PC-3 (cell line): ENCODE measurements around the gene NRG4. TPM values are rescaled to one million over a fixed set of nuclear protein-coding genes. Genes with fewer than 3 reads are reported as not detected.
"Not testable (repeated sequence)": the region's sequence is repeated elsewhere in the genome, so short reads cannot be mapped to it uniquely, and the experiment has no call there.

Experiments
- ATAC-seq: fragments of 200-7000 bp; cut with Tn5 transposase; 2 replicates; pipeline ENCODE4 v1.9.1; 2020; ENCODE audit warnings: mild to moderate bottlenecking, moderate library complexity
- BruUV-seq: library from RNA; stranded (reverse); fragments of 400-500 nt; replicated peaks from 2 replicates; lab custom pipeline; 2021; lab: Mats Ljungman, UMichigan
- CTCF ChIA-PET: fragments of 300-600 bp; sonication (Branson Sonifier 250); formaldehyde crosslinking; loops from one replicate; lab custom pipeline; 2022; ENCODE audit warnings: antibody characterized with exemption; lab: Charles Lee
- POLR2A ChIA-PET: fragments of 300-600 bp; sonication (Branson Sonifier 250); formaldehyde crosslinking; loops from one replicate; lab custom pipeline; 2022; ENCODE audit warnings: antibody characterized with exemption; ENCODE audit not compliant: unreplicated experiment; lab: Charles Lee
- DNase-seq: peaks from one replicate; pipeline ENCODE4 v3.0.0-alpha.2; 2015
- H2AFZ ChIP-seq: fragments of 300-600 bp; sonication (generic); 2 replicates; pipeline ENCODE4 v1.6.0; 2016; ENCODE audit warnings: antibody characterized with exemption, low read length
- H3F3A ChIP-seq: fragments of 300-600 bp; sonication (generic); one replicate; pipeline ENCODE4 v1.6.0; 2017; ENCODE audit warnings: antibody characterized with exemption, low read length, control low read depth, mild to moderate bottlenecking; ENCODE audit not compliant: unreplicated experiment
- H3K27ac ChIP-seq: fragments of 300-600 bp; sonication (generic); 2 replicates; pipeline ENCODE4 v1.5.1; 2016; ENCODE audit warnings: mild to moderate bottlenecking, low read length
- H3K27me3 ChIP-seq: fragments of 300-600 bp; sonication (generic); 2 replicates; pipeline ENCODE4 v1.6.1; 2016; ENCODE audit warnings: low read length, mixed read lengths
- H3K36me3 ChIP-seq: fragments of 300-600 bp; sonication (generic); 2 replicates; pipeline ENCODE4 v1.6.1; 2016; ENCODE audit warnings: low read depth, mixed run types, low read length, mixed read lengths
- H3K4me1 ChIP-seq: fragments of 300-600 bp; sonication (generic); 2 replicates; pipeline ENCODE4 v1.5.1; 2016; ENCODE audit warnings: low read length; ENCODE audit not compliant: insufficient read depth
- H3K4me2 ChIP-seq: fragments of 300-600 bp; sonication (generic); 2 replicates; pipeline ENCODE4 v1.6.0; 2016; ENCODE audit warnings: low read length
- H3K4me3 ChIP-seq: fragments of 300-600 bp; sonication (generic); 2 replicates; pipeline ENCODE4 v1.5.1; 2016; ENCODE audit warnings: mild to moderate bottlenecking, low read length, mixed read lengths
- H3K79me2 ChIP-seq: fragments of 300-600 bp; sonication (generic); 2 replicates; pipeline ENCODE4 v1.6.1; 2017; ENCODE audit warnings: low read length, mixed read lengths
- H3K9ac ChIP-seq: fragments of 300-600 bp; sonication (generic); 2 replicates; pipeline ENCODE4 v1.6.0; 2016; ENCODE audit warnings: mild to moderate bottlenecking, low read length
- H3K9me2 ChIP-seq: fragments of 300-600 bp; sonication (generic); replicated peaks from 2 replicates; pipeline ENCODE4 v1.6.1; 2016; ENCODE audit warnings: mixed run types, low read length, mixed read lengths
- H3K9me3 ChIP-seq: fragments of 300-600 bp; sonication (generic); 2 replicates; pipeline ENCODE4 v1.6.1; 2016; ENCODE audit warnings: low read length, mixed read lengths
- H4K20me1 ChIP-seq: fragments of 300-600 bp; sonication (generic); 2 replicates; pipeline ENCODE4 v1.6.1; 2016; ENCODE audit warnings: low read length, mixed read lengths
- EZH2 ChIP-seq: fragments of 300-600 bp; sonication (generic); IDR thresholded peaks from one replicate; pipeline ENCODE4 v1.6.1; 2017; ENCODE audit warnings: antibody characterized with exemption, mild to moderate bottlenecking, low read length; ENCODE audit not compliant: unreplicated experiment
- EZH2phosphoT487 ChIP-seq: fragments of 300-600 bp; sonication (generic); IDR thresholded peaks from 2 replicates; pipeline ENCODE4 v1.6.1; 2018; ENCODE audit warnings: mild to moderate bottlenecking, antibody characterized with exemption, low read length, borderline replicate concordance
- intact Hi-C: fragments of 100-400 bp; cut with micrococcal nuclease; formaldehyde crosslinking; loops from 2 replicates; pipeline ENCODE4 v1.9.0; 2023
- total RNA-seq: library from RNA; depleted of rRNA; stranded (reverse); fragments of >200 nt; gene quantifications from 2 replicates; pipeline ENCODE4 v1.2.3, GENCODE V29; 2014
- TF ChIP-seq, protein P1 (sequence below): fragments of 300-600 bp; sonication (generic); conservative IDR thresholded peaks from 2 replicates; pipeline ENCODE4 v1.5.1; 2017; ENCODE audit warnings: antibody characterized with exemption, low read depth, mild to moderate bottlenecking, low read length

NRG4 gene
- total RNA-seq, 1 experiment from 2014 or later = 2.8 TPM

- H4K20me1 ChIP-seq = no peaks in the 10 kb centered on the region
- no peaks in the 10 kb centered on the region for H3F3A ChIP-seq
- intact Hi-C loops = loop anchor here (1.0 kb wide), 1 partner anchor 20 kb away; no protein-coding TSS in a partner anchor
- no peaks in the 10 kb centered on the region for H3K4me1 ChIP-seq
- peaks cover 13% of the 10 kb centered on the region; the same call in 1 of the 2 replicates for H3K27me3 ChIP-seq
- H3K4me3 ChIP-seq = no peak overlapping the region
- H3K9ac ChIP-seq = no peak overlapping the region
- H3K36me3 ChIP-seq = no peaks in the 10 kb centered on the region
- no peak for DNase-seq
- H3K79me2 ChIP-seq = no peaks in the 10 kb centered on the region
- TF ChIP-seq, protein P1, sequence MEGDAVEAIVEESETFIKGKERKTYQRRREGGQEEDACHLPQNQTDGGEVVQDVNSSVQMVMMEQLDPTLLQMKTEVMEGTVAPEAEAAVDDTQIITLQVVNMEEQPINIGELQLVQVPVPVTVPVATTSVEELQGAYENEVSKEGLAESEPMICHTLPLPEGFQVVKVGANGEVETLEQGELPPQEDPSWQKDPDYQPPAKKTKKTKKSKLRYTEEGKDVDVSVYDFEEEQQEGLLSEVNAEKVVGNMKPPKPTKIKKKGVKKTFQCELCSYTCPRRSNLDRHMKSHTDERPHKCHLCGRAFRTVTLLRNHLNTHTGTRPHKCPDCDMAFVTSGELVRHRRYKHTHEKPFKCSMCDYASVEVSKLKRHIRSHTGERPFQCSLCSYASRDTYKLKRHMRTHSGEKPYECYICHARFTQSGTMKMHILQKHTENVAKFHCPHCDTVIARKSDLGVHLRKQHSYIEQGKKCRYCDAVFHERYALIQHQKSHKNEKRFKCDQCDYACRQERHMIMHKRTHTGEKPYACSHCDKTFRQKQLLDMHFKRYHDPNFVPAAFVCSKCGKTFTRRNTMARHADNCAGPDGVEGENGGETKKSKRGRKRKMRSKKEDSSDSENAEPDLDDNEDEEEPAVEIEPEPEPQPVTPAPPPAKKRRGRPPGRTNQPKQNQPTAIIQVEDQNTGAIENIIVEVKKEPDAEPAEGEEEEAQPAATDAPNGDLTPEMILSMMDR = no peak
- TF ChIP-seq EZH2 (no peak), EZH2phosphoT487 (no peak)
- H3K9me3 ChIP-seq = no peaks in the 10 kb centered on the region
- H3K4me2 ChIP-seq = no peak overlapping the region
- CTCF ChIA-PET = interaction anchor here (0.6 kb wide), 1 partner anchor 146 kb away, joined by 3 read pairs; no protein-coding TSS in a partner anchor
- no peak for ATAC-seq
- H3K9me2 ChIP-seq = no peaks in the 10 kb centered on the region
- POLR2A ChIA-PET = no interaction called here
- H2AFZ ChIP-seq = no peak overlapping the region
- BruUV-seq = no TSS peak
- H3K27ac ChIP-seq = no peak overlapping the region
Observed at GRCh38 chr15:75982468-75982867, 29.8 kb downstream of the NRG4 start.

DNA sequence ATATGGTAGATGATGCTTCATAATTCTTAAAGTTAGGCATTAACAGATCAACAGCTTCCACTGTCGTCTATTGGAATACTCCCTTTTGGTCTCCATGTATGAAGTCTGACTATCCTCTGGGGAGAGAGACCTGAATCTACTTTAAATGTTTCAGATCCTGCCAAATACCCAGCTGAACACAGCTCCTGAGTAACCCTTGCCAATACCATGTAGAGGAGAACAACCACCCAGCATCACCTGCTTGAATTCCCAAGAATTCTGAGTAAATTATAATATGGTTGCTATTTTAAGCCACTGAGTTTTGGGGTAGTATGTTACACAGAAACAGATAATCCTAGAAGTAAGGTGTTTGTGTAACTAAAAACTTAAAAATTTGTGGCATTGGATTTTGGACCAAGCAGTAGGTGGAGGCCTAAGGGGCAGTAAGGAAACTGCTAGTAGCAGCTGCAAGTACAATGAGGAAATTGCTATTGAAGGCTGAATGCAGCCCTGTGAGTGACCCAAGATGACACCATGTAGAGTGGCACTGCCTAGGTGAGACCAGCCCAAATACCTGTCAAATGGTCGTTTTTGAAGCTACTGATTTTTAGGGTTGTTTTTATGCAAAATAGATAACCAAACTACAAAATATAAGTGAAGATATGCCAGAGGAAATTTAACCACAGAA is 30.9 kb downstream of the NRG4 start:
- Histone ChIP-seq H3K27me3 (peaks cover 13% of the 10 kb centered on the region; the same call in 1 of the 2 replicates), H2AFZ (no peak overlapping the region), H3K27ac (no peak overlapping the region), H3K9ac (no peak overlapping the region), H3K36me3 (no peaks in the 10 kb centered on the region), H3K79me2 (no peaks in the 10 kb centered on the region), H3K4me2 (no peak overlapping the region), H3K9me2 (no peaks in the 10 kb centered on the region), H3K9me3 (no peaks in the 10 kb centered on the region), H3K4me3 (no peak overlapping the region), H4K20me1 (no peaks in the 10 kb centered on the region), H3K4me1 (no peaks in the 10 kb centered on the region), H3F3A (no peaks in the 10 kb centered on the region)
- TF ChIP-seq EZH2 (no peak), EZH2phosphoT487 (no peak)
- TF ChIP-seq, protein P1 = no peak
- ChIA-PET POLR2A (no interaction called here), CTCF (interaction anchor here (0.6 kb wide), 1 partner anchor 885 kb away, joined by 4 read pairs; no protein-coding TSS in a partner anchor)
- ATAC-seq (no peak), DNase-seq (no peak)
- intact Hi-C loops = no loop called here
- BruUV-seq = no TSS peak

DNA sequence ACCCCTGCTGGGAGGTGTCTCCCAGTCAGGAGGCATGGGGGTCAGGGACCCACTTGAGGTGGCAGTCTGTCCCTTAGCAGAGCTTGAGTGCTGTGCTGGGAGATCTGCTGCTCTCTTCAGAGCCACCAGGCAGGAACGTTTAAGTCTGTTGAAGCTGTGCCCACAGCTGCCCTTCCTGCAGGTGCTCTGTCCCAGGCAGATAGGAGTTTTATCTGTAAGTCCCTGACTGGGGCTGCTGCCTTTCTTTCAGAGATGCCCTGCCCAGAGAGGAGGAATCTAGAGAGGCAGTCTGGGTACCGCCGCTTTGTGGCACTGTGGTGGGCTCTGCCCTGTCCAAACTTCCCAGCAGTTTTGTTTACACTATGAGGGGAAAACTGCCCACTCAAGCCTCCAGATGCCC is 35.5 kb downstream of the NRG4 start:
- H3K9me2 ChIP-seq, H3K27ac ChIP-seq, H3K9ac ChIP-seq, H3K79me2 ChIP-seq, H3K4me3 ChIP-seq, H3K9me3 ChIP-seq, CTCF ChIA-PET, H3K4me2 ChIP-seq, intact Hi-C loops, H2AFZ ChIP-seq, POLR2A ChIA-PET, H4K20me1 ChIP-seq, BruUV-seq, H3F3A ChIP-seq, ATAC-seq, DNase-seq, H3K36me3 ChIP-seq, H3K4me1 ChIP-seq: not testable (repeated sequence)
- peaks cover 13% of the 10 kb centered on the region; the same call in 1 of the 2 replicates for H3K27me3 ChIP-seq
